PFSK-1 (cell line): Measurements from ENCODE around the gene VWA5A.

Experiments
- FOXP2 ChIP-seq: optimal IDR thresholded peaks from 2 replicates; pipeline ENCODE3; 2011; ENCODE audit warnings: borderline replicate concordance, control low read depth, inconsistent platforms; ENCODE audit not compliant: insufficient read depth; ENCODE audit errors: extremely low read length, extremely low read depth
- POLR2AphosphoS5 ChIP-seq: IDR thresholded peaks from 2 replicates; pipeline ENCODE4 v1.6.1; 2012; ENCODE audit warnings: low read depth, mild to moderate bottlenecking, control low read depth, low read length, moderate library complexity
- SIN3A ChIP-seq: IDR thresholded peaks from 2 replicates; pipeline ENCODE4 v1.6.1; 2012; ENCODE audit warnings: mild to moderate bottlenecking, low read length, moderate library complexity, borderline replicate concordance; ENCODE audit not compliant: insufficient read depth
- TAF1 ChIP-seq: IDR thresholded peaks from 2 replicates; pipeline ENCODE4 v1.6.1; 2012; ENCODE audit warnings: low read length, control low read depth, borderline replicate concordance; ENCODE audit not compliant: insufficient read depth
- TF ChIP-seq, protein P1 (sequence below), 2 experiments: IDR thresholded peaks; 2 replicates each; pipeline versions ENCODE4 v1.6.1 to v1.8.0; 2011 to 2012; ENCODE audit warnings: low read depth in 2 of 2, low read length in 2 of 2, control low read depth in 1 of 2, inconsistent platforms in 1 of 2, mild to moderate bottlenecking in 1 of 2, moderate library complexity in 1 of 2; ENCODE audit not compliant: insufficient read depth in 1 of 2

The VWA5A gene

DNA sequence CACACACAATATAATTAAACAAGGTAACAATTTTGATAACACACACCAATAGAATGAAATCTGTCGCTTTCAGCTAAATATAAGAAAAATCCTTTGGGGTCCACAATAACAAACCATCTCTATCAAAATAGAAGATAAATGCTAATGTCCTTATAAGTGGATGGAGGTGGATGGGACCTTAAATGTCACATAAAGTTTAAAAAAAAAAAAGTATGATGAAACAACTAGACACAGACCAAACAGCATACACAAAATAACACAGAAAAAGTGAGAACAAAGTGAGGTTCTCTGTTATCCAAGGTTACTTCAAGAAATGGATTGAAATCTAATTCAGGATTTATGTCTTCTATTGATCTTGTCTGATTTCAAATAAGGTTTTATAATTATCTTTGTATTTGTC is 57.3 kb downstream of the VWA5A start:
- TF ChIP-seq TAF1, result no peak
- TF ChIP-seq FOXP2, result no peak
- TF ChIP-seq POLR2AphosphoS5, result no peak
- TF ChIP-seq SIN3A, result no peak
- TF ChIP-seq, protein P1, sequence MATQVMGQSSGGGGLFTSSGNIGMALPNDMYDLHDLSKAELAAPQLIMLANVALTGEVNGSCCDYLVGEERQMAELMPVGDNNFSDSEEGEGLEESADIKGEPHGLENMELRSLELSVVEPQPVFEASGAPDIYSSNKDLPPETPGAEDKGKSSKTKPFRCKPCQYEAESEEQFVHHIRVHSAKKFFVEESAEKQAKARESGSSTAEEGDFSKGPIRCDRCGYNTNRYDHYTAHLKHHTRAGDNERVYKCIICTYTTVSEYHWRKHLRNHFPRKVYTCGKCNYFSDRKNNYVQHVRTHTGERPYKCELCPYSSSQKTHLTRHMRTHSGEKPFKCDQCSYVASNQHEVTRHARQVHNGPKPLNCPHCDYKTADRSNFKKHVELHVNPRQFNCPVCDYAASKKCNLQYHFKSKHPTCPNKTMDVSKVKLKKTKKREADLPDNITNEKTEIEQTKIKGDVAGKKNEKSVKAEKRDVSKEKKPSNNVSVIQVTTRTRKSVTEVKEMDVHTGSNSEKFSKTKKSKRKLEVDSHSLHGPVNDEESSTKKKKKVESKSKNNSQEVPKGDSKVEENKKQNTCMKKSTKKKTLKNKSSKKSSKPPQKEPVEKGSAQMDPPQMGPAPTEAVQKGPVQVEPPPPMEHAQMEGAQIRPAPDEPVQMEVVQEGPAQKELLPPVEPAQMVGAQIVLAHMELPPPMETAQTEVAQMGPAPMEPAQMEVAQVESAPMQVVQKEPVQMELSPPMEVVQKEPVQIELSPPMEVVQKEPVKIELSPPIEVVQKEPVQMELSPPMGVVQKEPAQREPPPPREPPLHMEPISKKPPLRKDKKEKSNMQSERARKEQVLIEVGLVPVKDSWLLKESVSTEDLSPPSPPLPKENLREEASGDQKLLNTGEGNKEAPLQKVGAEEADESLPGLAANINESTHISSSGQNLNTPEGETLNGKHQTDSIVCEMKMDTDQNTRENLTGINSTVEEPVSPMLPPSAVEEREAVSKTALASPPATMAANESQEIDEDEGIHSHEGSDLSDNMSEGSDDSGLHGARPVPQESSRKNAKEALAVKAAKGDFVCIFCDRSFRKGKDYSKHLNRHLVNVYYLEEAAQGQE (IDR thresholded peaks at IDR 0.05; ENCODE audit: insufficient read depth in 1 of 2, low read depth in 2 of 2, low read length in 2 of 2), result no peak

DNA sequence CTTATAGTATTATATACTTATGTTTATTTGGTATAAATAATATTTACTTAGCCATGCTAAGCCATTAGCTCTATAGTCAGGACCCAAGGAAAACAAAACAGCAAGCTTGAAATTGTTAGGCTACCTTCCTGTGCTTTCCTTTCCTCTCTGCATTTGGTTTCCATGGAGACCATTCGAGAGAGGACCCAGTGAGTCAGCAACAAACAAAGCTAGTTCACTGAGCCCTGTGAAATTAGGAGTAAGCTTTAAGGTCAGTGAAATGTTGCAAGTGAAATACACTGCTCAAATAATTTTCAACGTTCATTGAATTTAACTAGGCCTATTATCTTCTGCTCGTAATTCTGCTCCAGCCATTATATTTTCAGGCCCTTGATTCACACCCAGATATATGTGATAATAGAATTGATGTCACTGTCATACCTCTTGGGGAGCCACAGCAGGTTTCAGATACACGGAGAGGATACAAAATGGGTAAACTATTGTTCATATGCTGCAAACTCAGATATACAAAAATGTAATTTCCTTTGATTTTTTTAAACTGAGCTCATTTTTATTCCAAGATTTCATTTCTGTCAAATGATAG is 58.8 kb downstream of the VWA5A start:
- TF ChIP-seq SIN3A, result no peak
- TF ChIP-seq, protein P1 (IDR thresholded peaks at IDR 0.05; ENCODE audit: insufficient read depth in 1 of 2, low read depth in 2 of 2, low read length in 2 of 2), result no peak
- TF ChIP-seq FOXP2, result no peak
- TF ChIP-seq TAF1, result no peak
- TF ChIP-seq POLR2AphosphoS5, result no peak

DNA sequence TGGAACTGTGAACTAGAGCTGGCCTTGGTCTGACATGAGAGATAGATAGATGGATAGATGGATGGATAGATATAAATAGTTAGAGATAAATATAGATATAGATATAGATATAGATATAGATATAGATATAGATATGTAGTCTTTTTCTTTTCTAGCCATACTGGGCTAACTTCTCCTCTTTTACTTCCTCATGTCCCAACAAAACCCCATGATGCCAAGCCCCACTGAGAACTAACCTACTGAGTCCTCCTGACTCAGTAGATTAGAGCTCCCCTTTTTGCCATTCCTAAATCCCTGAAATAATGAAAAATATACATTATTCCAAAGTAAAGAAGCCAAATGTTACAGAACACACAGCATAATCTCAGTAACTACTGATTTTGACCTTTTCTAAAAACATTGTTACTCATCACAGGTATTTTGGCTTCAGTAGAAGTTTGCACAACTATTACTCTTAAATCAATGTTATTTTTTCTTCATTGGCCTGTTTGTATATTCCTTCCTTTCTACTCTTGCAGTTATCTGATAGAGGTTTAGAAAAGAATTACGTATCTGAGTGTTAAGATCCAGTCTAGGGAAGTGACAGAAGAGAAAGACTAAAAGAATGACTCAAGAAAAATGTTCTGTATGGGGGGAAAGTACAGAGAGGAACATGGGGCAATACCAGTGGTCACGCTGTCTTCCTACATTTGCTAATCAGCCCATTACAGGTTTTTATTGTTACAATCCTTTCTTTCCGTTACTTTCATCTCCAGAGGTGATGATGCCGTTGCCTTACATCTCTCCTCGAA is 61.9 kb downstream of the VWA5A start:
- TF ChIP-seq FOXP2 (no peak), TAF1 (no peak), SIN3A (no peak), POLR2AphosphoS5 (no peak)
- TF ChIP-seq, protein P1 (IDR thresholded peaks at IDR 0.05; ENCODE audit: insufficient read depth in 1 of 2, low read depth in 2 of 2, low read length in 2 of 2), result no peak

DNA sequence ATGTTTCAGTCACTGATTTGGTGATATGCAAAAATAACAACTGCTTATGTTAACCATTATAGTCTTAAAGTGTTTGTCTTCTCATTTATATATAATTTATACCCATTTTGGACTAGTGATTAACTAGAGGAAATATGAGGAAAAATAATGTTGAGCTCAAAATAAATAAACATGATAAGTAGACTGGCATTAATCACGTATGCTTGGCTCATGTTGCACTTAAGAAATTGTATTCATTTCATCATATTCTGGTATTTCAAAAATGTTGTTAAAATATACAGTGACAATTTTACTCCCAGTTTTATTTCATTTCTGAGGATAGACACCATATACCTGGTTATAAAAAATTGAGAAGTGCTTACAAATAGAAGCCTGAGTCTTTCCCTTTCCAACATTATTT is 64.1 kb downstream of the VWA5A start:
- no peak for TF ChIP-seq SIN3A
- TF ChIP-seq POLR2AphosphoS5, result no peak
- TF ChIP-seq FOXP2, result no peak
- no peak for TF ChIP-seq TAF1
- TF ChIP-seq, protein P1 (IDR thresholded peaks at IDR 0.05; ENCODE audit: insufficient read depth in 1 of 2, low read depth in 2 of 2, low read length in 2 of 2), result no peak
